ENCODE results near the gene CEP128. TPM values are rescaled to one million over a fixed set of nuclear protein-coding genes. Genes with fewer than 3 reads are reported as not detected.
"Not testable (repeated sequence)": the region's sequence is repeated elsewhere in the genome, so short reads cannot be mapped to it uniquely, and the experiment has no call there.

CEP128 gene
- polyA plus RNA-seq, 6 donors from 2014 or later, result 1.5 to 5.1 (median 2.7) TPM

DNA sequence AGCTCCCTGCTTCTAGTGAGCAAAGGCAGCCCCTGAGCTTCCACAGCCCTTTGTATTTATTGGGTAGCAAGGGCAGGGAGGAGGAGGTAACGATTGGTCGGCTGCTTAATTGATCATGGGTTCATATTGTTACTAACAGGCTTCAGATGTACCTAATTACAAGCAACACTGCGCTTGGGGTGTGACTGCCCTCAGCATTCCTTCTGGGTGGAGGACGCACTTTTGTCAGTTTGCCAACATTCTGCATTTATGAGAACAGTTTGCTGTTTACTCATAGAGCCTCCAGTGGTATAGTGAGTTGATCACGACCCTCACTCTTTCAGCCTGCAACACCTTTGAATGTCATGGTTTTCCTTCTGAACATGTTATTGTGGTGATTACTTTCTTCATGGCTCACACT lies 23.5 kb upstream of the CEP128 start:
- no peaks in the 10 kb centered on the region for H3K9me3 Mint-ChIP-seq
- no peak overlapping the region for H3K27ac Mint-ChIP-seq
- ATAC-seq (ENCODE audit: low read depth in 2 of 2), result no peak
- H3K4me1 Mint-ChIP-seq, result peaks cover 0 to 4% (median 4%) of the 10 kb centered on the region in 3 donors
- no peaks in the 10 kb centered on the region for H3K36me3 Mint-ChIP-seq
- H3K4me3 Mint-ChIP-seq, result no peak overlapping the region
- H3K27me3 Mint-ChIP-seq, result peaks cover 0 to 28% (median 0%) of the 10 kb centered on the region in 3 donors
- DNase-seq, result no peak

DNA sequence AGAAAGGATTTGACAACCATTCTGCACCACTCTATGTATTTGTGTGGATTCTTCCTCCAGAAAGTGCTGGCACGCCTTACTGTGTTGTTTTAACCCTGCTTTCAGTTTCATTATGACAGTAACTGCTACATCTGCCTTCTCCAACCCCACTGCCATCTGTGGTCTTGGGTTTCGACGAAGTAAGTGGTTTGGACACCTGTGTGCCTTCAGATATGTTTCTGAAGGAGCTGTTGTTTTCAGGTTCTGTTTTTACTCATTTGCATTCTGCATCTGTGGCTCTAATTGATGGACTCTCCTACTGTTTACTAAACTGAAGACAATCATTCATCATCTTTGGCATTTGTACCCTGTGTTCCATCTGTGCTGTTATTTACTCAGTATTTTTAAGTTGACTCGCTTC lies 18.0 kb upstream of the CEP128 start:
- peak; percentile 95 to 97 for ATAC-seq (ENCODE audit: low read depth in 2 of 2)
- H3K9me3 Mint-ChIP-seq, result no peaks in the 10 kb centered on the region
- peak; percentile 59 for DNase-seq
- peaks cover 0 to 5% (median 0%) of the 10 kb centered on the region in 3 donors for H3K27me3 Mint-ChIP-seq
- no peaks in the 10 kb centered on the region for H3K36me3 Mint-ChIP-seq
- peak overlapping the region; percentile 49 to 95 (median 86) for H3K27ac Mint-ChIP-seq
- peak overlapping the region; percentile 16 to 67 (median 44) for H3K4me3 Mint-ChIP-seq
- H3K4me1 Mint-ChIP-seq, result peaks cover 32 to 41% (median 35%) of the 10 kb centered on the region in 3 donors

GRCh38 chr14:80958939-80959338 lies 17.4 kb upstream of the CEP128 start:
- Mint-ChIP-seq H3K36me3 (no peaks in the 10 kb centered on the region), H3K27me3 (peaks cover 0 to 5% (median 0%) of the 10 kb centered on the region in 3 donors), H3K4me1 (peaks cover 32 to 41% (median 35%) of the 10 kb centered on the region in 3 donors), H3K9me3 (no peaks in the 10 kb centered on the region), H3K27ac (peak overlapping the region in 5 of 6 donors; percentile 15 to 93 (median 53)), H3K4me3 (peak overlapping the region in 2 of 8 donors; percentile 54 to 67)
- no peak for ATAC-seq (ENCODE audit: low read depth in 2 of 2)
- no peak for DNase-seq

DNA sequence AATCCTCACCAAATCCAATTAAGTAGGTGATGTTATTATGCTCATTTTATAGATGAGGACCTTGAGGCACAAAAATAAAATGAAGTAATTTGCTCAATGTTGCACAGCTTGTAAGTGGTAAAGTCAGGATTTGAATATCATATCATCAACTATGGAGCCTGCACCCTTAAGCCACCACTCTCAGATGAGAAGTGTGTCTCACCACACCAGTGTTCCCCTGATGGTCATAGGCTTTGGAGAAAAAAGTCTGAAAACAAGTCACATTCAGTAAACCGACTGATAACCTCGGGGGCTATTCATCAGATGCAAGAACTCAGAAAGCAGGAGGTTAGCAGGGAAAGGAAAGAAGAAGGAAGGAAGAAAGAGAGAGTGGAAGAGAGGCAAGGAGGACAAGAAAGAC lies 16.7 kb upstream of the CEP128 start:
- H3K36me3 Mint-ChIP-seq, result no peaks in the 10 kb centered on the region
- H3K27me3 Mint-ChIP-seq, result peaks cover 0 to 5% (median 0%) of the 10 kb centered on the region in 3 donors
- DNase-seq (no peak), ATAC-seq (ENCODE audit: low read depth in 2 of 2) (no peak)
- peaks cover 32 to 41% (median 35%) of the 10 kb centered on the region in 3 donors for H3K4me1 Mint-ChIP-seq
- H3K9me3 Mint-ChIP-seq, result no peaks in the 10 kb centered on the region
- H3K4me3 Mint-ChIP-seq, result peak overlapping the region in 2 of 8 donors; percentile 10 to 54
- peak overlapping the region in 4 of 6 donors; percentile 5 to 77 (median 18) for H3K27ac Mint-ChIP-seq

DNA sequence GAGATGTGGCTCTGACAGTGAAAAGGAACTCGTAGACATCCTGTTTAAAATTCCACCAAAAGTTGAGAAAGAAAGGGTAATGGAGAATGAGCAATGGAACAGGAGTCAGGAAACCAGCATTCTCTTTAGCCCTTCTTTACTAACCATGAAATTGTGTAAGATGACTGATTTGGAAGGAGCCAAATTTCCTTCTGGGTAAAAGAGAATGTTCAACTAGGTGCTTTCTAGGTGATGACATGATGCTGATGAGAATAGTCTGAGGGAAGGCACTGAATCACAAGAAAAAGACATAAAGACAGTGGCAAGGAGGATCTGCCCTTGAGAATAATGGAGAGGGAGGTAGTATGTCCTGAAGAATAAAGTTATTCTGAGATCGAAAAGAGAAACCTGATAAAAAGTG lies 16.1 kb upstream of the CEP128 start:
- Mint-ChIP-seq H3K4me3 (no peak overlapping the region), H3K4me1 (peaks cover 32 to 41% (median 35%) of the 10 kb centered on the region in 3 donors), H3K27me3 (peaks cover 0 to 5% (median 0%) of the 10 kb centered on the region in 3 donors), H3K36me3 (no peaks in the 10 kb centered on the region), H3K9me3 (no peaks in the 10 kb centered on the region), H3K27ac (peak overlapping the region in 2 of 6 donors; percentile 5 to 26)
- no peak for DNase-seq
- no peak for ATAC-seq (ENCODE audit: low read depth in 2 of 2)

GRCh38 chr14:80956922-80957321 lies 15.4 kb upstream of the CEP128 start:
- no peak for ATAC-seq (ENCODE audit: low read depth in 2 of 2)
- peak overlapping the region in 6 of 8 donors; percentile 13 to 62 (median 36) for H3K4me3 Mint-ChIP-seq
- peaks cover 0 to 5% (median 1%) of the 10 kb centered on the region in 3 donors for H3K27me3 Mint-ChIP-seq
- no peaks in the 10 kb centered on the region for H3K36me3 Mint-ChIP-seq
- no peak for DNase-seq
- peaks cover 32 to 41% (median 35%) of the 10 kb centered on the region in 3 donors for H3K4me1 Mint-ChIP-seq
- peak overlapping the region in 4 of 6 donors; percentile 26 to 82 (median 60) for H3K27ac Mint-ChIP-seq
- no peaks in the 10 kb centered on the region for H3K9me3 Mint-ChIP-seq

GRCh38 chr14:80956102-80956501 lies 14.6 kb upstream of the CEP128 start:
- Mint-ChIP-seq H3K36me3 (no peaks in the 10 kb centered on the region), H3K27me3 (peaks cover 0 to 12% (median 8%) of the 10 kb centered on the region in 3 donors), H3K9me3 (no peaks in the 10 kb centered on the region), H3K27ac (no peak overlapping the region), H3K4me3 (peak overlapping the region in 1 of 8 donors; percentile 67), H3K4me1 (peaks cover 32 to 41% (median 35%) of the 10 kb centered on the region in 3 donors)
- no peak for ATAC-seq (ENCODE audit: low read depth in 2 of 2)
- no peak for DNase-seq

DNA sequence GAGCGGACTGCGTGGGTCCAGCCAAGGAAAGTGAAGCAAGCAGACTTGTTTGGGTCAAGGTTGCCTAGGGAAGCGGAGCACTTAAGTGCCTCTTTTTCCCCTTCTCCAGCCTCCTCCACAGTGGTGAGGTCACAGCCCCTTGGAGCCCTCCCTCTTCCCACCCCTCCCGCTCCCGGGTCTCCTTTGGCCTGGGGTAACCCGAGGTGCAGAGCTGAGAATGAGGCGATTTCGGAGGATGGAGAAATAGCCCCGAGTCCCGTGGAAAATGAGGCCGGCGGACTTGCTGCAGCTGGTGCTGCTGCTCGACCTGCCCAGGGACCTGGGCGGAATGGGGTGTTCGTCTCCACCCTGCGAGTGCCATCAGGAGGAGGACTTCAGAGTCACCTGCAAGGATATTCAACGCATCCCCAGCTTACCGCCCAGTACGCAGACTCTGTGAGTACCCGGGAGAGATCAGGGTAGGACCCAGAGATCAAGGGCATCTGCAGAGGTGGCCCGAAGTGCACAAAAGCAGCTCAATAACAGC lies 13.9 kb upstream of the CEP128 start, which contains the start of gene TSHR:
TSS of gene TSHR (plus strand) at position 206 of the 526 bp plus-strand sequence. CDS start at position 266, 60 bp downstream.
- Mint-ChIP-seq H3K9me3 (no peaks in the 10 kb centered on the region), H3K36me3 (no peaks in the 10 kb centered on the region), H3K27me3 (peaks cover 0 to 15% (median 8%) of the 10 kb centered on the region in 3 donors), H3K4me3 (peak within 1 kb of the TSS; percentile 65 to 94 (median 91)), H3K4me1 (peaks cover 32 to 41% (median 35%) of the 10 kb centered on the region in 3 donors), H3K27ac (peak within 1 kb of the TSS in 3 of 6 donors; percentile 38 to 83 (median 63))
- ATAC-seq (ENCODE audit: low read depth in 2 of 2), result no peak
- no peak for DNase-seq

GRCh38 chr14:80954687-80955299 lies 13.3 kb upstream of the CEP128 start:
- H3K4me1 Mint-ChIP-seq, result peaks cover 28 to 35% (median 34%) of the 10 kb centered on the region in 3 donors

DNA sequence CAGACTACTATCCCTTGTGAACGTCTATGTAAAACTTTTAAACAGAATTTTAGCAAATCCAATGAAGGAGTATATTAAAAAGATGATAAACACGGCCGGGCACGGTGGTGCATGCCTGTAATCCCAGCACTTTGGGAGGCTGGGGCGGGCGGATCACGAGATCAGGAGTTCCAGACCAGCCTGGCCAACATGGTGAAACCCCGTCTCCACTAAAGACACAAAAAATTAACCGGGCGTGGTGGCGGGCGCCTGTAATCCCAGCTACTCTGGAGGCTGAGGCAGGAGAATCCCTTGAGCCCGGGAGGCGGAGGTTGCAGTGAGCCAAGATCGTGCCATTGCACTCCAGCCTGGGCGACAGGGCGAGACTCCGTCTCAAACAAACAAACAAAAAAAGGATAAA lies 11.7 kb upstream of the CEP128 start:
- Mint-ChIP-seq H3K27me3 (peaks cover 0 to 28% (median 18%) of the 10 kb centered on the region in 3 donors), H3K4me1 (peaks cover 17 to 21% (median 19%) of the 10 kb centered on the region in 3 donors)
- not testable (repeated sequence) for H3K4me3 Mint-ChIP-seq; DNase-seq; ATAC-seq (ENCODE audit: low read depth in 2 of 2); H3K9me3 Mint-ChIP-seq; H3K36me3 Mint-ChIP-seq; H3K27ac Mint-ChIP-seq

More at GRCh38 chr14:80954687-80955299, 13.3 kb upstream of the CEP128 start:
- no peaks in the 10 kb centered on the region for H3K9me3 Mint-ChIP-seq
- H3K36me3 Mint-ChIP-seq, result no peaks in the 10 kb centered on the region
- H3K27me3 Mint-ChIP-seq, result peaks cover 0 to 21% (median 8%) of the 10 kb centered on the region in 3 donors
- peak overlapping the region; percentile 65 to 94 (median 91) for H3K4me3 Mint-ChIP-seq
- H3K27ac Mint-ChIP-seq, result peak overlapping the region in 3 of 6 donors; percentile 38 to 83 (median 63)
- peak; percentile 65 for DNase-seq
- peak; percentile 20 to 44 for ATAC-seq (ENCODE audit: low read depth in 2 of 2)

DNA sequence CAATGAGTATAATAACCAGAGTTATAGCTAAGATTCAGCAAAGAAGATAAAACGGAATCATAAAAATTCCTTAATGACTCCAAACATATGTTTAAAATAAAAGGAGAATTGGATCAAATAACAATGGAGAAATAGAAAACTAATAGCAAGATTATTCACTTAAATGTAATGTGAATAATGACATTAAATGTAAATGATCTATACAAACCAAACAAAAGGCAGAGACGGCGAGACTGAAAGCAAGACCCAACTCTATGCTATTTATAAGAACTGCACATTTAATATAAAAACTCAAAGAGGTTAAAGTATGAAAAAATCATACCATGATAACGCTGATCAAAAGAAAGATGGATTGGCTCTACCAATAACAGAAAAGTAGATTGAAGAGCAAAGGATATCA lies 10.0 kb upstream of the CEP128 start:
- Mint-ChIP-seq H3K27ac (no peak overlapping the region), H3K27me3 (peaks cover 0 to 36% (median 33%) of the 10 kb centered on the region in 3 donors), H3K4me3 (no peak overlapping the region), H3K9me3 (no peaks in the 10 kb centered on the region), H3K36me3 (no peaks in the 10 kb centered on the region), H3K4me1 (peaks cover 6 to 8% (median 6%) of the 10 kb centered on the region in 3 donors)
- DNase-seq, result no peak
- no peak for ATAC-seq (ENCODE audit: low read depth in 2 of 2)

DNA sequence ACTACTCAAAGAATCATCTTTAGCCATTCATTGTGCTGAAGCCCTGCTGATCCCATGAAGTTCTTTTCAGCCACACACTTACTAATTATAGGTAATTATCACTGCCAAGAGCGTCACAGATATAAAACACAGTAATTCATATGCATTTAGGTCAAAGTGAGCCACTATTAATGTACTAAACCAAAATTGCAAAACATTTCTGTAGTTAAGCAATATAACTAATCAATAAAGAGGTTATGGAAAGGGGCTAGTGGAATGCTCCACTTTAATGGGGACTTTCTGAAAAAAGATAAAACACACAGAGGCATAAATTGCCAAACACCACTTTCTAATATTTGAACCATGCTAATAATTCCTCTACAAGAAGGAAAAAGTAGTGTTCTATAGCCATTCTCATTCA lies 6.8 kb upstream of the CEP128 start:
- no peaks in the 10 kb centered on the region for H3K9me3 Mint-ChIP-seq
- peaks cover 0 to 47% (median 34%) of the 10 kb centered on the region in 3 donors for H3K27me3 Mint-ChIP-seq
- H3K4me1 Mint-ChIP-seq, result no peaks in the 10 kb centered on the region
- ATAC-seq (ENCODE audit: low read depth in 2 of 2) (no peak), DNase-seq (no peak)
- no peak overlapping the region for H3K4me3 Mint-ChIP-seq
- no peaks in the 10 kb centered on the region for H3K36me3 Mint-ChIP-seq
- H3K27ac Mint-ChIP-seq, result no peak overlapping the region

GRCh38 chr14:80946797-80947196 lies 5.3 kb upstream of the CEP128 start:
- Mint-ChIP-seq H3K27ac (no peak overlapping the region), H3K4me3 (no peak overlapping the region), H3K36me3 (no peaks in the 10 kb centered on the region), H3K27me3 (peaks cover 0 to 45% (median 34%) of the 10 kb centered on the region in 3 donors), H3K9me3 (no peaks in the 10 kb centered on the region), H3K4me1 (peaks cover 10 to 12% (median 11%) of the 10 kb centered on the region in 3 donors)
- ATAC-seq (ENCODE audit: low read depth in 2 of 2), result no peak
- no peak for DNase-seq

GRCh38 chr14:80946187-80946586 lies 4.6 kb upstream of the CEP128 start:
- DNase-seq (no peak), ATAC-seq (ENCODE audit: low read depth in 2 of 2) (no peak)
- no peaks in the 10 kb centered on the region for H3K36me3 Mint-ChIP-seq
- peaks cover 15 to 18% (median 16%) of the 10 kb centered on the region in 3 donors for H3K4me1 Mint-ChIP-seq
- H3K27me3 Mint-ChIP-seq, result peaks cover 0 to 39% (median 29%) of the 10 kb centered on the region in 3 donors
- no peak overlapping the region for H3K27ac Mint-ChIP-seq
- no peaks in the 10 kb centered on the region for H3K9me3 Mint-ChIP-seq
- no peak overlapping the region for H3K4me3 Mint-ChIP-seq
